PC-9 (cell line): ENCODE data around the gene CMTM3. TPM values are rescaled to one million over a fixed set of nuclear protein-coding genes. Genes with fewer than 3 reads are reported as not detected.

Experiments used
- BruUV-seq: library from RNA; stranded (reverse); fragments of 400-500 nt; replicated peaks from 2 replicates; lab custom pipeline; 2021; lab: Mats Ljungman, UMichigan
- CTCF ChIA-PET: fragments of 300-600 bp; sonication (Branson Sonifier 250); formaldehyde crosslinking; loops from one replicate; lab custom pipeline; 2022; ENCODE audit warnings: antibody characterized with exemption; lab: Charles Lee
- POLR2A ChIA-PET: fragments of 300-600 bp; sonication (Branson Sonifier 250); formaldehyde crosslinking; loops from one replicate; lab custom pipeline; 2022; ENCODE audit warnings: antibody characterized with exemption; ENCODE audit not compliant: unreplicated experiment; lab: Charles Lee
- DNase-seq, 2 experiments: peaks; one replicate each; pipeline versions ENCODE4 v3.0.0 to v3.0.0-alpha.2; 2015 to 2022; ENCODE audit warnings: mixed read lengths in 1 of 2
- H2AFZ ChIP-seq: fragments of 200-600 bp; sonication (generic); 2 replicates; pipeline ENCODE4 v1.8.1; 2017; ENCODE audit warnings: antibody characterized with exemption
- H3F3A ChIP-seq: fragments of 200-600 bp; sonication (generic); 2 replicates; pipeline ENCODE4 v1.8.1; 2017; ENCODE audit warnings: antibody characterized with exemption, mild to moderate bottlenecking, low read depth; ENCODE audit not compliant: insufficient read depth
- H3K27ac ChIP-seq: fragments of 200-600 bp; sonication (generic); 2 replicates; pipeline ENCODE4 v1.6.1; 2016; ENCODE audit warnings: mixed run types
- H3K27me3 ChIP-seq: fragments of 200-600 bp; sonication (generic); 2 replicates; pipeline ENCODE4 v1.6.1; 2016; ENCODE audit warnings: low read depth, mixed run types; ENCODE audit not compliant: insufficient read depth
- H3K36me3 ChIP-seq: fragments of 200-600 bp; sonication (generic); 2 replicates; pipeline ENCODE4 v1.6.1; 2016; ENCODE audit warnings: low read depth, mixed run types
- H3K4me1 ChIP-seq: fragments of 200-600 bp; sonication (generic); replicated peaks from 2 replicates; pipeline ENCODE4 v1.6.1; 2016; ENCODE audit warnings: mixed run types; ENCODE audit not compliant: insufficient read depth
- H3K4me2 ChIP-seq: fragments of 200-600 bp; sonication (generic); 2 replicates; pipeline ENCODE4 v1.6.1; 2017; ENCODE audit warnings: mixed run types
- H3K4me3 ChIP-seq: fragments of 200-600 bp; sonication (generic); 2 replicates; pipeline ENCODE4 v1.6.1; 2016; ENCODE audit warnings: mixed run types
- H3K79me2 ChIP-seq: fragments of 200-600 bp; sonication (generic); 2 replicates; pipeline ENCODE4 v1.6.1; 2017; ENCODE audit warnings: low read depth, mixed run types
- H3K9me2 ChIP-seq: fragments of 200-600 bp; sonication (generic); 2 replicates; pipeline ENCODE4 v1.8.1; 2017; ENCODE audit warnings: mild to moderate bottlenecking; ENCODE audit not compliant: insufficient read depth
- H3K9me3 ChIP-seq: fragments of 200-600 bp; sonication (generic); 2 replicates; pipeline ENCODE4 v1.8.1; 2016; ENCODE audit warnings: low read depth; ENCODE audit not compliant: insufficient read depth
- H4K20me1 ChIP-seq: fragments of 200-600 bp; sonication (generic); 2 replicates; pipeline ENCODE4 v1.8.1; 2017; ENCODE audit not compliant: insufficient read depth
- CTCF ChIP-seq: fragments of 200-600 bp; sonication (generic); conservative IDR thresholded peaks from 2 replicates; pipeline ENCODE4 v1.6.1; 2017; ENCODE audit warnings: mixed run types, antibody characterized with exemption, mild to moderate bottlenecking, moderate library complexity
- EZH2 ChIP-seq: fragments of 200-600 bp; sonication (generic); IDR thresholded peaks from 2 replicates; pipeline ENCODE4 v1.8.0; 2017; ENCODE audit warnings: antibody characterized with exemption, low read depth
- intact Hi-C: fragments of 100-400 bp; cut with micrococcal nuclease; formaldehyde crosslinking; loops from one replicate; pipeline ENCODE4 v1.10.0; 2022; ENCODE audit not compliant: unreplicated experiment
- total RNA-seq: library from RNA; stranded (reverse); gene quantifications from 2 replicates; pipeline ENCODE4 v1.2.3, GENCODE V29; 2021

The CMTM3 gene
- total RNA-seq, 1 experiment from 2014 or later: 32.0 TPM

DNA sequence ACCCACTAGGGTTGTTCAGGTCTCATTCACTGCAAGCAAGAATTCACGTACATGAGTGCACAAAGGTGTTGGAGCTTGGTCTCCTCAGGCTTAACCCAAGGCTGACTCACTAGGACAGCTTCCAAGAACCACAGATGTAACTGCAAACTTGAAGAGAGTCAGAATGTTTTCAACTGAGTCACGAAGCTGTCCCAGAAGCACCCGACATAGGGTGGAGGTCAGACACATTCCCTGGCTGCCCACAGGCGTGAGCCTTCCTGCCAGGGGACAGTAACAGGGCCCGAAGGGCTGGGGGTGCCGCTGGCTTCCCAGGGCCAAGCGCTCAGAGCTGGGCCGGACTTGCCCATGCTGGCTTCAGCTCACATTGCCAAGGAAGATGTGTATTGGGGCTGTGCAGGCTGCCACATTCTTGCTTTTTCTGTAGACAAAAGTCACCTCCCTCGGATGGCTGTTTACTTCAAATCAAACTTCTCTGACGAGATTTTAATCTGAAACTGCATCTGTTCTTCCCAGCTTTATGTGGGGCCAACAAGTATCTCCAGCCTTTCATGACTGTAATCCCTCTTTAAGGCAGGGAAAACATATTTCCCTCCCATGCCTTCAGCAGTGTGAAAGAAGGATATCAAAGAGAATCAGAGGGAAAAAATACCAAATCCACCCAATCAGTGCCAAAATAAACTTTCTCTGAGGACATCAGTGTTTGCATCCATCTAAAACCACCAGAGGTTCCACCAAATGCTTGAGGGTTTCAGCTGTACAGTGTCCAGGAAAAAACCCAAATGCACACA lies 14.3 kb downstream of the CMTM3 start:
- Histone ChIP-seq H3K36me3 (0 out of 2 replicates have a peak, but pooled peaks cover 8% of the 10 kb centered on the region), H3K4me3 (no peak overlapping the region), H3K4me2 (peak overlapping the region; percentile 51), H4K20me1 (no peaks in the 10 kb centered on the region), H3K27ac (peak overlapping the region; percentile 54), H3K4me1 (peaks cover 31% of the 10 kb centered on the region), H3K27me3 (no peaks in the 10 kb centered on the region), H3K9me3 (no peaks in the 10 kb centered on the region), H3K9me2 (no peaks in the 10 kb centered on the region), H3K79me2 (no peaks in the 10 kb centered on the region), H2AFZ (no peak overlapping the region), H3F3A (peaks cover 34% of the 10 kb centered on the region)
- intact Hi-C loops: loop anchor here (1.0 kb wide), 1 partner anchor 21 kb away; no protein-coding TSS in a partner anchor
- no TSS peak for BruUV-seq
- ChIA-PET CTCF (interaction anchor here (1.0 to 2.3 kb wide), 5 partner anchors 10 to 249 kb away, joined by 4 to 15 read pairs (median 7); no protein-coding TSS in a partner anchor), POLR2A (interaction anchor here (0.5 to 0.8 kb wide), 4 partner anchors 10 to 73 kb away, joined by 3 to 4 read pairs (median 4); no protein-coding TSS in a partner anchor)
- TF ChIP-seq EZH2 (no peak), CTCF (no peak)
- peak; percentile 89 to 94 for DNase-seq

DNA sequence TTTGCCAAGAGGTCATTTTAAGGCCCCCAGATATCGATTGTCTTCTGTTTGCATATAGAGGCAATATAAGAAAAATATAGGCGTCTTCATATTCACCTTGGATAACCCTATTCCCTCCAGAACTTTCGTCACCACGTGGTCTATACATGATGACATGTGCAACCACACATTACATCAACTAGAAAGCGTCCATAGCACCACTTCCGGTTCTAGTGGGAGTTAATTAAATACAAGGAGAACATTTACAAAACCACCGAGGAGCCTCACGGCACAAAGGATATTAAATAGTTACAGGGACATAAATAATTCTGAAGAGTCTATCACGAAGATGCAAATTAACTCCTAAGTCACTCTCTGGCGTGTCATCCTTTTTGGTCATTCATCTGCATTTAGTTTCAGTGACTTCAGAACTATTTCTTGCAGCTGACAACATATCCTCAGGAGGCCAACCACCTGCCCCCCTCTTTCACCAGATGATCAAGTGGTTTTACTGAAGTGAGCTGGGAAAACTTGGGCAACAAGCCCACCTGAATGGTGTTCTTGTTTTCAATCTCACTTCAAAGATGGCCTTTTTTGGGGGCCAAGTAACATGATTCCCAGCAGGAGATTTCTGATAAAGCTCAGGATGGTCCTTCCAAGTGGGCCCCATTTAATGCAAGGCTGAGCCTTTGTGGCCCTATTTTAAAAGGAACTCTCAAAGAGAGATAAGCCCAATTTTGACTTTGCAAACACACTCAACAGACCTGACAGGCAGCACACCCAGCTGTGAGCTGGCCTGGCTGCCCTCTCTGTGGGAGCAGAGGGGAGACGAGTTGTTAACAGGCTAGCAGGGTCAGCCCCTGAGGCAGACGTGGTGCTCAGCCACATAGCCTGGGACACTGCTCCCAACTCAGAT lies 15.3 kb downstream of the CMTM3 start:
- TF ChIP-seq CTCF (no peak), EZH2 (no peak)
- BruUV-seq: no TSS peak
- POLR2A ChIA-PET: no interaction called here
- Histone ChIP-seq H3K9me3 (no peaks in the 10 kb centered on the region), H3K4me3 (no peak overlapping the region), H4K20me1 (no peaks in the 10 kb centered on the region), H3F3A (peaks cover 30% of the 10 kb centered on the region), H3K4me1 (peaks cover 31% of the 10 kb centered on the region), H3K27ac (no peak overlapping the region; the same call in 1 of the 2 replicates), H3K4me2 (no peak overlapping the region), H3K27me3 (no peaks in the 10 kb centered on the region), H3K79me2 (no peaks in the 10 kb centered on the region), H2AFZ (no peak overlapping the region), H3K36me3 (0 out of 2 replicates have a peak, but pooled peaks cover 8% of the 10 kb centered on the region), H3K9me2 (no peaks in the 10 kb centered on the region)
- no peak for DNase-seq
- intact Hi-C loops: no loop called here
- CTCF ChIA-PET: interaction anchor here (0.7 to 2.3 kb wide), 4 partner anchors 11 to 248 kb away, joined by 7 to 15 read pairs (median 7); no protein-coding TSS in a partner anchor

DNA sequence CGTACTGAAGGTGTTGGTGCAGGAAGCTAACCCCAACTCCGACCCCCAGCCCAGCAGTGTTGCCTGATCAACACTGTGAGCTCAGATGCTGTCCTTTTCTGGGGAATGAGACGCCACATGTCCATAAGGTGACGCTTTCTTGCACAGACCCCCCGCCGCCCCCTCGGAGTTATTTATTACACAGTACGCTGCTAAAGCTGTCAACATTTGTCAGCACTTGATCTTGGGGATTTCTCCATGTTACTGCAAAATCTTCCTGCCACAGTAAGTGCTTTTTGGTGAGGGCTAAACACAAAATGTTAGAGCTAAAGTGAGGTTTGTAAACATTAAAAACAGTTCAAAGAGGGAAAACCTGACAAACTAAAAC lies 15.9 kb downstream of the CMTM3 start:
- BruUV-seq: no TSS peak
- POLR2A ChIA-PET: no interaction called here

More for the DNA sequence above, 15.9 kb downstream of the CMTM3 start:
- Histone ChIP-seq H2AFZ (no peak overlapping the region), H3K79me2 (no peaks in the 10 kb centered on the region), H4K20me1 (no peaks in the 10 kb centered on the region), H3K9me2 (no peaks in the 10 kb centered on the region), H3K4me2 (no peak overlapping the region), H3K27ac (no peak overlapping the region), H3K36me3 (0 out of 2 replicates have a peak, but pooled peaks cover 8% of the 10 kb centered on the region), H3K4me3 (no peak overlapping the region), H3F3A (peaks cover 30% of the 10 kb centered on the region), H3K9me3 (no peaks in the 10 kb centered on the region), H3K27me3 (no peaks in the 10 kb centered on the region), H3K4me1 (peaks cover 31% of the 10 kb centered on the region)
- CTCF ChIA-PET: interaction anchor here (0.7 kb wide), 2 partner anchors 110 to 1040 kb away, joined by 3 to 7 read pairs; no protein-coding TSS in a partner anchor
- TF ChIP-seq CTCF: no peak
- no peak for TF ChIP-seq EZH2
- DNase-seq: no peak
- intact Hi-C loops: no loop called here
